ENCODE measurements around the gene INS. TPM values are rescaled to one million over a fixed set of nuclear protein-coding genes. Genes with fewer than 3 reads are reported as not detected.

Gene INS
- total and polyA plus RNA-seq, 2 of the 13 experiments (the other 11 are each of a cell fraction or from before 2014, with no cell fraction given): not detected

GRCh38 chr11:2122222-2122906 lies 38.6 kb downstream of the INS start (continued):
- TF ChIP-seq TBX3 (IDR thresholded peaks at IDR 0.05; ENCODE audit: borderline replicate concordance): no peak
- TF ChIP-seq HIC2 (CRISPR knock-in tag; IDR thresholded peaks at IDR 0.05; ENCODE audit: low read depth): 0 out of 2 replicates have a peak, but pooled peaks have one; percentile 32
- peak; percentile 84; the same call in 1 of the 2 replicates for TF ChIP-seq MTA1 (CRISPR knock-in tag; IDR thresholded peaks at IDR 0.05; ENCODE audit: borderline replicate concordance)
- peak; percentile 57; the same call in 1 of the 2 replicates for TF ChIP-seq PAXIP1 (CRISPR knock-in tag; conservative IDR thresholded peaks at IDR 0.05)
- TF ChIP-seq HNRNPL (IDR thresholded peaks at IDR 0.05; ENCODE audit: low read depth, low read length): peak; percentile 85; the same call in 1 of the 2 replicates
- peak; percentile 32; the same call in 1 of the 2 replicates for TF ChIP-seq ZGPAT (CRISPR knock-in tag; IDR thresholded peaks at IDR 0.05)
- no peak for TF ChIP-seq KAT8 (CRISPR knock-in tag; IDR thresholded peaks at IDR 0.05)
- TF ChIP-seq SAP130 (CRISPR knock-in tag; IDR thresholded peaks at IDR 0.05; ENCODE audit: low read depth): peak; percentile 30; the same call in 1 of the 2 replicates
- peak; percentile 52; the same call in 1 of the 2 replicates for TF ChIP-seq ZBED4 (CRISPR knock-in tag; IDR thresholded peaks at IDR 0.05; ENCODE audit: borderline replicate concordance)
- TF ChIP-seq EED (CRISPR knock-in tag; IDR thresholded peaks at IDR 0.05): 0 out of 2 replicates have a peak, but pooled peaks have one; percentile 21
- peak; percentile 44; the same call in 1 of the 2 replicates for TF ChIP-seq NFE2L2 (IDR thresholded peaks at IDR 0.05; ENCODE audit: low read length)
- peak; percentile 77 for TF ChIP-seq ZNF501 (CRISPR knock-in tag; IDR thresholded peaks at IDR 0.05)
- TF ChIP-seq ZNF251 (CRISPR knock-in tag; IDR thresholded peaks at IDR 0.05): no peak
- TF ChIP-seq ZNF777 (CRISPR knock-in tag; IDR thresholded peaks at IDR 0.05): no peak
- 0 out of 2 replicates have a peak, but pooled peaks have one; percentile 55 for TF ChIP-seq ARHGAP35 (CRISPR knock-in tag; IDR thresholded peaks at IDR 0.05; ENCODE audit: borderline replicate concordance)
- peak; percentile 39; the same call in 1 of the 2 replicates for TF ChIP-seq ZNF362 (CRISPR knock-in tag; IDR thresholded peaks at IDR 0.05; ENCODE audit: borderline replicate concordance)

All from HepG2 (cell line).